HCT116 (cell line): Measurements from ENCODE around the gene TAAR8. TPM values are rescaled to one million over a fixed set of nuclear protein-coding genes. Genes with fewer than 3 reads are reported as not detected.

ENCODE experiments used
- ATAC-seq: fragments of 200-7000 bp; cut with Tn5 transposase; 2 replicates; pipeline ENCODE4 v1.9.1; 2020; ENCODE audit warnings: mild to moderate bottlenecking, moderate library complexity
- BruUV-seq: library from RNA; stranded (reverse); fragments of 400-500 nt; replicated peaks from 2 replicates; lab custom pipeline; 2021; lab: Mats Ljungman, UMichigan
- CTCF ChIA-PET: fragments of 300-600 bp; sonication (Branson Sonifier 250); formaldehyde crosslinking; loops from one replicate; lab custom pipeline; 2021; ENCODE audit warnings: antibody characterized with exemption; lab: Charles Lee
- POLR2A ChIA-PET: fragments of 300-600, 350-600 bp; sonication (Branson Sonifier 250); formaldehyde crosslinking; loops from one replicate; lab custom pipeline; 2021; ENCODE audit warnings: antibody characterized with exemption; lab: Charles Lee
- RAD21 ChIA-PET, 2 experiments: fragments of 300-600 bp; sonication (Branson Sonifier 250); formaldehyde crosslinking; loops; one replicate each; lab custom pipeline; 2023; ENCODE audit warnings: low total read pairs in 2 of 2; ENCODE audit not compliant: uncharacterized antibody in 2 of 2, unreplicated experiment in 2 of 2, low non-redundant PET in 1 of 2; lab: Charles Lee
- DNase-seq: peaks from one replicate; pipeline ENCODE4 v3.0.0-alpha.2; 2010; ENCODE audit warnings: low read depth, low spot score
- H2AFZ ChIP-seq: fragments of 200-600 bp; shearing (Covaris generic), sonication (generic); 2 replicates; pipeline ENCODE4 v1.6.1; 2017; ENCODE audit warnings: low read depth, mixed run types, mixed read lengths, antibody characterized with exemption, low read length; ENCODE audit not compliant: poor library complexity, severe bottlenecking
- H3K27ac ChIP-seq: 2 replicates; pipeline ENCODE4 v1.5.1; 2012; ENCODE audit warnings: low read depth, low read length
- H3K27me3 ChIP-seq: fragments of 200-600 bp; sonication (generic); 2 replicates; pipeline ENCODE4 v1.6.1; 2016; ENCODE audit warnings: mixed run types, low read length, mixed read lengths; ENCODE audit not compliant: insufficient read depth
- H3K36me3 ChIP-seq, 2 experiments: fragments of 200-500 bp in 1 of 2; fragments of 200-600 bp in 1 of 2; sonication (Bioruptor generic) in 1 of 2; sonication (generic) in 1 of 2; 2 replicates each; pipeline versions ENCODE4 v1.5.1 to v1.6.1; 2014 to 2016; ENCODE audit warnings: low read length in 2 of 2, inconsistent platforms in 1 of 2, mixed read lengths in 1 of 2, mixed run types in 1 of 2; ENCODE audit not compliant: insufficient read depth in 2 of 2, control insufficient read depth in 1 of 2
- H3K4me1 ChIP-seq, 2 experiments: fragments of 200-600 bp in 1 of 2; sonication (generic) in 1 of 2; 2 replicates each; pipeline versions ENCODE4 v1.5.1 to v1.6.1; 2012 to 2017; ENCODE audit warnings: low read length in 2 of 2, inconsistent platforms in 1 of 2, mild to moderate bottlenecking in 1 of 2, mixed read lengths in 1 of 2, mixed run types in 1 of 2, moderate library complexity in 1 of 2; ENCODE audit not compliant: insufficient read depth in 2 of 2, control insufficient read depth in 1 of 2
- H3K4me2 ChIP-seq: fragments of 200-600 bp; sonication (generic); 2 replicates; pipeline ENCODE4 v1.6.1; 2017; ENCODE audit warnings: mixed run types, low read length, mixed read lengths
- H3K4me3 ChIP-seq, 2 experiments: fragments of 200-600 bp in 1 of 2; sonication (generic) in 1 of 2; replicated peaks in 1 of 2; 2 replicates each; pipeline ENCODE4 v1.5.1; 2011 to 2016; ENCODE audit warnings: low read length in 2 of 2, control low read depth in 1 of 2, low read depth in 1 of 2, mild to moderate bottlenecking in 1 of 2, mixed read lengths in 1 of 2, mixed run types in 1 of 2
- H3K79me2 ChIP-seq: fragments of 200-600 bp; sonication (generic); 2 replicates; pipeline ENCODE4 v1.6.1; 2017; ENCODE audit warnings: mild to moderate bottlenecking, mixed run types, low read length, moderate library complexity, mixed read lengths; ENCODE audit not compliant: insufficient read depth
- H3K9ac ChIP-seq: fragments of 200-600 bp; sonication (generic); 2 replicates; pipeline ENCODE4 v1.6.1; 2016; ENCODE audit warnings: low read length, mixed read lengths
- H3K9me2 ChIP-seq: fragments of 200-600 bp; sonication (generic), shearing (Covaris generic); 2 replicates; pipeline ENCODE4 v1.6.1; 2017; ENCODE audit warnings: mixed run types, mild to moderate bottlenecking, moderate library complexity; ENCODE audit not compliant: insufficient read depth
- H3K9me3 ChIP-seq, 2 experiments: fragments of 200-500 bp in 1 of 2; fragments of 200-600 bp in 1 of 2; sonication (Bioruptor generic) in 1 of 2; sonication (generic) in 1 of 2; 2 replicates each; pipeline ENCODE4 v1.6.1; 2014 to 2017; ENCODE audit warnings: low read length in 2 of 2, mixed read lengths in 2 of 2, inconsistent platforms in 1 of 2, low read depth in 1 of 2, mild to moderate bottlenecking in 1 of 2, mixed run types in 1 of 2, moderate library complexity in 1 of 2; ENCODE audit not compliant: control insufficient read depth in 1 of 2, insufficient read depth in 1 of 2
- H4K20me1 ChIP-seq: fragments of 200-600 bp; sonication (generic), shearing (Covaris generic); 2 replicates; pipeline ENCODE4 v1.6.1; 2017; ENCODE audit warnings: mixed run types, mild to moderate bottlenecking, moderate library complexity; ENCODE audit not compliant: insufficient read depth
- ATF3 ChIP-seq: IDR thresholded peaks from 2 replicates; pipeline ENCODE4 v1.6.1; 2012
- CBX3 ChIP-seq: IDR thresholded peaks from 2 replicates; pipeline ENCODE4 v1.6.1; 2012; ENCODE audit warnings: low read depth
- CEBPB ChIP-seq: IDR thresholded peaks from 2 replicates; pipeline ENCODE4 v1.6.1; 2012; ENCODE audit warnings: low read depth
- CTCF ChIP-seq, 3 experiments: fragments of 200-600 bp in 1 of 3; sonication (generic) in 1 of 3; IDR thresholded peaks in 2 of 3; conservative IDR thresholded peaks in 1 of 3; 2 replicates each; pipeline ENCODE4 v1.5.1; 2012 to 2017; ENCODE audit warnings: low read depth in 2 of 3, low read length in 2 of 3, antibody characterized with exemption in 1 of 3, borderline replicate concordance in 1 of 3, control low read depth in 1 of 3, mild to moderate bottlenecking in 1 of 3, mixed read lengths in 1 of 3, mixed run types in 1 of 3, moderate library complexity in 1 of 3; ENCODE audit not compliant: insufficient read depth in 1 of 3
- EGR1 ChIP-seq: IDR thresholded peaks from 2 replicates; pipeline ENCODE4 v1.6.1; 2012; ENCODE audit warnings: low read depth
- ELF1 ChIP-seq: IDR thresholded peaks from 2 replicates; pipeline ENCODE4 v1.6.1; 2012; ENCODE audit warnings: low read depth, borderline replicate concordance
- EZH2 ChIP-seq: fragments of 200-600 bp; sonication (generic); IDR thresholded peaks from 2 replicates; pipeline ENCODE4 v1.6.1; 2017; ENCODE audit warnings: antibody characterized with exemption, mixed run types
- EZH2phosphoT487 ChIP-seq: fragments of 200-600 bp; IDR thresholded peaks from 2 replicates; pipeline ENCODE4 v1.6.1; 2018; ENCODE audit warnings: antibody characterized with exemption, borderline replicate concordance
- FOSL1 ChIP-seq: IDR thresholded peaks from 2 replicates; pipeline ENCODE4 v1.6.1; 2012; ENCODE audit warnings: low read depth
- JUND ChIP-seq: IDR thresholded peaks from 2 replicates; pipeline ENCODE4 v1.6.1; 2012
- POLR2A ChIP-seq: IDR thresholded peaks from 2 replicates; pipeline ENCODE4 v1.7.0; 2011; ENCODE audit warnings: borderline replicate concordance; ENCODE audit not compliant: insufficient read depth, insufficient read length; ENCODE audit errors: extremely low read depth
- POLR2AphosphoS5 ChIP-seq: IDR thresholded peaks from 2 replicates; pipeline ENCODE4 v1.6.1; 2011; ENCODE audit warnings: mild to moderate bottlenecking, low read depth, low read length, moderate library complexity
- RAD21 ChIP-seq: IDR thresholded peaks from 2 replicates; pipeline ENCODE4 v1.6.1; 2012; ENCODE audit warnings: low read depth, mild to moderate bottlenecking
- SIN3A ChIP-seq: IDR thresholded peaks from 2 replicates; pipeline ENCODE4 v1.6.1; 2012; ENCODE audit warnings: low read depth
- SP1 ChIP-seq: IDR thresholded peaks from 2 replicates; pipeline ENCODE4 v1.6.1; 2012; ENCODE audit warnings: low read depth
- SRF ChIP-seq: IDR thresholded peaks from 2 replicates; pipeline ENCODE4 v1.6.1; 2012; ENCODE audit warnings: low read depth
- TCF7L2 ChIP-seq: IDR thresholded peaks from 2 replicates; pipeline ENCODE4 v1.7.0; 2011; ENCODE audit warnings: borderline replicate concordance, inconsistent platforms; ENCODE audit not compliant: insufficient read depth, insufficient read length; ENCODE audit errors: extremely low read depth
- YY1 ChIP-seq: IDR thresholded peaks from 2 replicates; pipeline ENCODE4 v1.6.1; 2011; ENCODE audit warnings: low read length, low read depth, moderate library complexity, mild to moderate bottlenecking; ENCODE audit not compliant: insufficient replicate concordance; ENCODE audit errors: extremely low read depth
- ZFX ChIP-seq: fragments of 450-650 bp; IDR thresholded peaks from 2 replicates; pipeline ENCODE4 v1.6.1; 2017
- ZNF274 ChIP-seq: fragments of 200-500 bp; sonication (Bioruptor generic); IDR thresholded peaks from 2 replicates; pipeline ENCODE4 v1.6.1; 2014; ENCODE audit warnings: mild to moderate bottlenecking, low read depth, low read length, inconsistent platforms
- intact Hi-C: fragments of 100-400 bp; cut with micrococcal nuclease; formaldehyde crosslinking; loops from 2 replicates; pipeline ENCODE4 v1.10.0; 2022
- total RNA-seq: library from RNA; stranded (reverse); gene quantifications from one replicate; pipeline ENCODE4 v1.2.1, GENCODE V29; 2021; ENCODE audit not compliant: unreplicated experiment
- TF ChIP-seq, protein P1 (sequence below): IDR thresholded peaks from 2 replicates; pipeline ENCODE4 v1.6.1; 2011; ENCODE audit warnings: mild to moderate bottlenecking, low read length, moderate library complexity; ENCODE audit not compliant: insufficient replicate concordance; ENCODE audit errors: extremely low read depth
- TF ChIP-seq, protein P2 (sequence below): IDR thresholded peaks from 2 replicates; pipeline ENCODE4 v1.6.1; 2012

The TAAR8 gene
- total RNA-seq, 1 experiment from 2014 or later = not detected

DNA sequence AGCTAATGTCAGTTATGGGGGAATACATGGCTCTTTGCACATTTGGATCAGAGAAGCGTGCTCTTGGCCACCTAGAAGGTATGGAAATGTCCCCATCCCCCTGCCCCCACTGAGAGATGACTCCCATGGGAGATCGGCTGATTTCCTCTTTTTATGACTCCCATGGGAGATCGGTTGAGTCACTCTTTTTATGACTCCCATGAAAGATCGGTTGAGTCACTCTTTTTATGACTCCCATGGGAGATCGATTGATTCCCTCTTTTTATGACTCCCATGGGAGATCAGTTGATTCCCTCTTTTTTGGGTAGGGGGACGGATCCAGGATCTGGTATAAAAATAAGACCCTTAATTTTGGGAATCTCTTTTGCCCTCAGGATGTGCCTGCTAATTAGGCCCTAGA lies 24.7 kb upstream of the TAAR8 start:
- Histone ChIP-seq H3K4me2 (peak overlapping the region; percentile 78), H3K9ac (no peak overlapping the region), H3K4me1 (peaks cover 20 to 27% of the 10 kb centered on the region in 2 experiments), H3K27me3 (peaks cover 12% of the 10 kb centered on the region; the same call in 1 of the 2 replicates), H3K27ac (no peak overlapping the region), H4K20me1 (no peaks in the 10 kb centered on the region), H3K9me3 (no peaks in the 10 kb centered on the region), H3K36me3 (no peaks in the 10 kb centered on the region), H3K79me2 (no peaks in the 10 kb centered on the region), H3K9me2 (no peaks in the 10 kb centered on the region), H2AFZ (peak overlapping the region; percentile 87), H3K4me3 (peak overlapping the region; percentile 9 to 38; a peak in 3 of 4 replicates)
- DNase-seq = peak; percentile 83
- intact Hi-C loops = loop anchor here (5.0 kb wide), 1 partner anchor 285 kb away; the partner anchor contains the start of gene RPS12
- ATAC-seq = peak; percentile 84
- ChIA-PET RAD21 (no interaction called here), POLR2A (interaction anchor here (1.6 kb wide), 1 partner anchor 10 kb away, joined by 3 read pairs; no protein-coding TSS in a partner anchor), CTCF (no interaction called here)
- no TSS peak for BruUV-seq
- TF ChIP-seq, protein P1, sequence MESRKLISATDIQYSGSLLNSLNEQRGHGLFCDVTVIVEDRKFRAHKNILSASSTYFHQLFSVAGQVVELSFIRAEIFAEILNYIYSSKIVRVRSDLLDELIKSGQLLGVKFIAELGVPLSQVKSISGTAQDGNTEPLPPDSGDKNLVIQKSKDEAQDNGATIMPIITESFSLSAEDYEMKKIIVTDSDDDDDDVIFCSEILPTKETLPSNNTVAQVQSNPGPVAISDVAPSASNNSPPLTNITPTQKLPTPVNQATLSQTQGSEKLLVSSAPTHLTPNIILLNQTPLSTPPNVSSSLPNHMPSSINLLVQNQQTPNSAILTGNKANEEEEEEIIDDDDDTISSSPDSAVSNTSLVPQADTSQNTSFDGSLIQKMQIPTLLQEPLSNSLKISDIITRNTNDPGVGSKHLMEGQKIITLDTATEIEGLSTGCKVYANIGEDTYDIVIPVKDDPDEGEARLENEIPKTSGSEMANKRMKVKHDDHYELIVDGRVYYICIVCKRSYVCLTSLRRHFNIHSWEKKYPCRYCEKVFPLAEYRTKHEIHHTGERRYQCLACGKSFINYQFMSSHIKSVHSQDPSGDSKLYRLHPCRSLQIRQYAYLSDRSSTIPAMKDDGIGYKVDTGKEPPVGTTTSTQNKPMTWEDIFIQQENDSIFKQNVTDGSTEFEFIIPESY = no peak
- TF ChIP-seq ZFX (no peak), SIN3A (peak; percentile 40; the same call in 1 of the 2 replicates), EZH2 (no peak), EZH2phosphoT487 (no peak), YY1 (peak; percentile 21), ATF3 (no peak; the same call in 1 of the 2 replicates), SP1 (peak; percentile 84), POLR2A (no peak), FOSL1 (peak; percentile 99), POLR2AphosphoS5 (peak; percentile 49; the same call in 1 of the 2 replicates), ELF1 (no peak), ZNF274 (no peak), CBX3 (peak; percentile 95), SRF (peak; percentile 69), RAD21 (no peak), CEBPB (peak; percentile 50), TCF7L2 (peak; percentile 89), JUND (peak; percentile 99), CTCF (IDR thresholded peaks at IDR 0.05 in 2 of 3, conservative IDR thresholded peaks at IDR 0.05 in 1 of 3; ENCODE audit: borderline replicate concordance in 1 of 3, insufficient read depth in 1 of 3, low read depth in 2 of 3, low read length in 2 of 3) (no peak), EGR1 (no peak)
- TF ChIP-seq, protein P2, sequence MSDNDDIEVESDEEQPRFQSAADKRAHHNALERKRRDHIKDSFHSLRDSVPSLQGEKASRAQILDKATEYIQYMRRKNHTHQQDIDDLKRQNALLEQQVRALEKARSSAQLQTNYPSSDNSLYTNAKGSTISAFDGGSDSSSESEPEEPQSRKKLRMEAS = peak; percentile 51
